ENCODE data around the gene SLC6A16.

- TF ChIP-seq CTCF (conservative IDR thresholded peaks at IDR 0.05; ENCODE audit: low read depth in 2 of 2) (no peak), POLR2AphosphoS5 (IDR thresholded peaks at IDR 0.05; ENCODE audit: low read depth) (peak; percentile 56), ETS1 (IDR thresholded peaks at IDR 0.05) (no peak), JUNB (IDR thresholded peaks at IDR 0.05; ENCODE audit: unreplicated experiment) (no peak), ZNF114 (CRISPR knock-in tag; IDR thresholded peaks at IDR 0.05) (no peak), EZH2 (IDR thresholded peaks at IDR 0.05; ENCODE audit: low read depth, unreplicated experiment) (no peak), CREB1 (CRISPR knock-in tag; IDR thresholded peaks at IDR 0.05; ENCODE audit: low read depth) (no peak), EZH2phosphoT487 (IDR thresholded peaks at IDR 0.05; ENCODE audit: unreplicated experiment) (no peak), REST (IDR thresholded peaks at IDR 0.05; ENCODE audit: unreplicated experiment) (no peak)
These were observed 36.6 kb upstream of the SLC6A16 start for GRCh38 chr19:49361438-49362047.
